ENCODE results near the gene SMYD5.

GRCh38 chr2:73244580-73244979, 30.5 kb downstream of the SMYD5 start:
- TF ChIP-seq CTCF (IDR thresholded peaks at IDR 0.05): no peak
- no peak for TF ChIP-seq POLR2AphosphoS5 (IDR thresholded peaks at IDR 0.05)
